ENCODE data around the gene SHISA5. TPM values are rescaled to one million over a fixed set of nuclear protein-coding genes. Genes with fewer than 3 reads are reported as not detected.

Gene SHISA5
- 137 to 165 TPM (median 158 TPM) in 3 replicates for total RNA-seq (2021)
- percentile 51 among the genes with signal in this experiment for Bru-seq, nascent RNA
- long read RNA-seq, experiment 1, transcript SHISA5-208 (6 exons, 2,250 nt) = minor isoform, 7 of 736 reads
- long read RNA-seq, experiment 1, transcript SHISA5-206 (4 exons, 1,839 nt) = major isoform, 386 of 736 reads
- long read RNA-seq, experiment 1, transcript SHISA5-201 (6 exons, 2,369 nt) = minor isoform, 266 of 736 reads
- long read RNA-seq, experiment 1, partial matches to known transcripts = 14 of 736 reads
- long read RNA-seq, experiment 1, other reads (novel, unspliced or antisense) = 56 of 736 reads
- long read RNA-seq, experiment 2, transcript SHISA5-206 (4 exons, 1,839 nt) = major isoform, 78 of 179 reads
- long read RNA-seq, experiment 2, transcript SHISA5-201 (6 exons, 2,369 nt) = minor isoform, 22 of 179 reads
- long read RNA-seq, experiment 2, partial matches to known transcripts = 15 of 179 reads
- long read RNA-seq, experiment 2, other reads (novel, unspliced or antisense) = 62 of 179 reads
- long read RNA-seq, experiment 3, transcript SHISA5-206 (4 exons, 1,839 nt) = major isoform, 205 of 227 reads
- long read RNA-seq, experiment 3, transcript SHISA5-201 (6 exons, 2,369 nt) = minor isoform, 5 of 227 reads
- long read RNA-seq, experiment 3, partial matches to known transcripts = 2 of 227 reads
- long read RNA-seq, experiment 3, other reads (novel, unspliced or antisense) = 13 of 227 reads

- ATAC-seq (peak; percentile 37), DNase-seq (ENCODE audit: low spot score) (peak; percentile 68)
- Mint-ChIP-seq H3K36me3 (peaks cover 5% of the 10 kb centered on the region), H3K27me3 (ENCODE audit: low read depth) (no peaks in the 10 kb centered on the region; the same call in none of the 2 replicates), H3K9me3 (no peaks in the 10 kb centered on the region), H3K4me1 (peaks cover 39% of the 10 kb centered on the region), H3K27ac (peak within 1 kb of the TSS; percentile 80; the same call in 1 of the 2 replicates), H3K4me3 (peak within 1 kb of the TSS; percentile 82)
- ChIA-PET CTCF (interaction anchor here (0.9 to 9.1 kb wide), 5 partner anchors 30 to 131 kb away, joined by 3 to 168 read pairs (median 5); partner anchors contain the start of gene SLC26A6), POLR2A (interaction anchor here (0.5 to 2.8 kb wide), 3 partner anchors 27 to 58 kb away, joined by 4 to 21 read pairs (median 10); partner anchors contain the start of gene ATRIP)
- TF ChIP-seq ELF4 (CRISPR knock-in tag; IDR thresholded peaks at IDR 0.05; ENCODE audit: low read depth) = no peak; the same call in 1 of the 2 replicates
- TF ChIP-seq ATF1 (CRISPR knock-in tag; IDR thresholded peaks at IDR 0.05) = no peak
- TF ChIP-seq RORB (CRISPR knock-in tag; IDR thresholded peaks at IDR 0.05) = no peak
- TF ChIP-seq AR (CRISPR knock-in tag; IDR thresholded peaks at IDR 0.05) = no peak
- no peak for TF ChIP-seq TEAD1 (CRISPR knock-in tag; IDR thresholded peaks at IDR 0.05)
- peak; percentile 9; the same call in 1 of the 2 replicates for TF ChIP-seq FOXP1 (CRISPR knock-in tag; IDR thresholded peaks at IDR 0.05; ENCODE audit: borderline replicate concordance)
- 0 out of 2 replicates have a peak, but pooled peaks have one; percentile 28 for TF ChIP-seq RELA (CRISPR knock-in tag; IDR thresholded peaks at IDR 0.05; ENCODE audit: borderline replicate concordance)
- TF ChIP-seq TCF7 (CRISPR knock-in tag; IDR thresholded peaks at IDR 0.05; ENCODE audit: low read depth) = no peak
- no peak for TF ChIP-seq NR1H2 (CRISPR knock-in tag; IDR thresholded peaks at IDR 0.05)
- TF ChIP-seq E2F4 (CRISPR knock-in tag; IDR thresholded peaks at IDR 0.05; ENCODE audit: borderline replicate concordance, low read depth) = no peak
- TF ChIP-seq, protein P1, sequence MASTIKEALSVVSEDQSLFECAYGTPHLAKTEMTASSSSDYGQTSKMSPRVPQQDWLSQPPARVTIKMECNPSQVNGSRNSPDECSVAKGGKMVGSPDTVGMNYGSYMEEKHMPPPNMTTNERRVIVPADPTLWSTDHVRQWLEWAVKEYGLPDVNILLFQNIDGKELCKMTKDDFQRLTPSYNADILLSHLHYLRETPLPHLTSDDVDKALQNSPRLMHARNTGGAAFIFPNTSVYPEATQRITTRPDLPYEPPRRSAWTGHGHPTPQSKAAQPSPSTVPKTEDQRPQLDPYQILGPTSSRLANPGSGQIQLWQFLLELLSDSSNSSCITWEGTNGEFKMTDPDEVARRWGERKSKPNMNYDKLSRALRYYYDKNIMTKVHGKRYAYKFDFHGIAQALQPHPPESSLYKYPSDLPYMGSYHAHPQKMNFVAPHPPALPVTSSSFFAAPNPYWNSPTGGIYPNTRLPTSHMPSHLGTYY (CRISPR knock-in tag; IDR thresholded peaks at IDR 0.05) = no peak
- TF ChIP-seq ZNF423 (CRISPR knock-in tag; IDR thresholded peaks at IDR 0.05) = no peak
- TF ChIP-seq, protein P2, sequence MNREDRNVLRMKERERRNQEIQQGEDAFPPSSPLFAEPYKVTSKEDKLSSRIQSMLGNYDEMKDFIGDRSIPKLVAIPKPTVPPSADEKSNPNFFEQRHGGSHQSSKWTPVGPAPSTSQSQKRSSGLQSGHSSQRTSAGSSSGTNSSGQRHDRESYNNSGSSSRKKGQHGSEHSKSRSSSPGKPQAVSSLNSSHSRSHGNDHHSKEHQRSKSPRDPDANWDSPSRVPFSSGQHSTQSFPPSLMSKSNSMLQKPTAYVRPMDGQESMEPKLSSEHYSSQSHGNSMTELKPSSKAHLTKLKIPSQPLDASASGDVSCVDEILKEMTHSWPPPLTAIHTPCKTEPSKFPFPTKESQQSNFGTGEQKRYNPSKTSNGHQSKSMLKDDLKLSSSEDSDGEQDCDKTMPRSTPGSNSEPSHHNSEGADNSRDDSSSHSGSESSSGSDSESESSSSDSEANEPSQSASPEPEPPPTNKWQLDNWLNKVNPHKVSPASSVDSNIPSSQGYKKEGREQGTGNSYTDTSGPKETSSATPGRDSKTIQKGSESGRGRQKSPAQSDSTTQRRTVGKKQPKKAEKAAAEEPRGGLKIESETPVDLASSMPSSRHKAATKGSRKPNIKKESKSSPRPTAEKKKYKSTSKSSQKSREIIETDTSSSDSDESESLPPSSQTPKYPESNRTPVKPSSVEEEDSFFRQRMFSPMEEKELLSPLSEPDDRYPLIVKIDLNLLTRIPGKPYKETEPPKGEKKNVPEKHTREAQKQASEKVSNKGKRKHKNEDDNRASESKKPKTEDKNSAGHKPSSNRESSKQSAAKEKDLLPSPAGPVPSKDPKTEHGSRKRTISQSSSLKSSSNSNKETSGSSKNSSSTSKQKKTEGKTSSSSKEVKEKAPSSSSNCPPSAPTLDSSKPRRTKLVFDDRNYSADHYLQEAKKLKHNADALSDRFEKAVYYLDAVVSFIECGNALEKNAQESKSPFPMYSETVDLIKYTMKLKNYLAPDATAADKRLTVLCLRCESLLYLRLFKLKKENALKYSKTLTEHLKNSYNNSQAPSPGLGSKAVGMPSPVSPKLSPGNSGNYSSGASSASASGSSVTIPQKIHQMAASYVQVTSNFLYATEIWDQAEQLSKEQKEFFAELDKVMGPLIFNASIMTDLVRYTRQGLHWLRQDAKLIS (CRISPR knock-in tag; IDR thresholded peaks at IDR 0.05; ENCODE audit: borderline replicate concordance) = no peak
- TF ChIP-seq ZNF317 (CRISPR knock-in tag; IDR thresholded peaks at IDR 0.05; ENCODE audit: borderline replicate concordance, low read depth) = no peak
- no peak for TF ChIP-seq TEAD4 (CRISPR knock-in tag; IDR thresholded peaks at IDR 0.05)
- TF ChIP-seq, protein P3, sequence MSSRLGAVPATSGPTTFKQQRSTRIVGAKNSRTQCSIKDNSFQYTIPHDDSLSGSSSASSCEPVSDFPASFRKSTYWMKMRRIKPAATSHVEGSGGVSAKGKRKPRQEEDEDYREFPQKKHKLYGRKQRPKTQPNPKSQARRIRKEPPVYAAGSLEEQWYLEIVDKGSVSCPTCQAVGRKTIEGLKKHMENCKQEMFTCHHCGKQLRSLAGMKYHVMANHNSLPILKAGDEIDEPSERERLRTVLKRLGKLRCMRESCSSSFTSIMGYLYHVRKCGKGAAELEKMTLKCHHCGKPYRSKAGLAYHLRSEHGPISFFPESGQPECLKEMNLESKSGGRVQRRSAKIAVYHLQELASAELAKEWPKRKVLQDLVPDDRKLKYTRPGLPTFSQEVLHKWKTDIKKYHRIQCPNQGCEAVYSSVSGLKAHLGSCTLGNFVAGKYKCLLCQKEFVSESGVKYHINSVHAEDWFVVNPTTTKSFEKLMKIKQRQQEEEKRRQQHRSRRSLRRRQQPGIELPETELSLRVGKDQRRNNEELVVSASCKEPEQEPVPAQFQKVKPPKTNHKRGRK (CRISPR knock-in tag; IDR thresholded peaks at IDR 0.05; ENCODE audit: borderline replicate concordance) = no peak
- no peak for TF ChIP-seq NFATC4 (CRISPR knock-in tag; IDR thresholded peaks at IDR 0.05)
- no peak for TF ChIP-seq ZNF671 (CRISPR knock-in tag; IDR thresholded peaks at IDR 0.05)
- TF ChIP-seq, protein P4, sequence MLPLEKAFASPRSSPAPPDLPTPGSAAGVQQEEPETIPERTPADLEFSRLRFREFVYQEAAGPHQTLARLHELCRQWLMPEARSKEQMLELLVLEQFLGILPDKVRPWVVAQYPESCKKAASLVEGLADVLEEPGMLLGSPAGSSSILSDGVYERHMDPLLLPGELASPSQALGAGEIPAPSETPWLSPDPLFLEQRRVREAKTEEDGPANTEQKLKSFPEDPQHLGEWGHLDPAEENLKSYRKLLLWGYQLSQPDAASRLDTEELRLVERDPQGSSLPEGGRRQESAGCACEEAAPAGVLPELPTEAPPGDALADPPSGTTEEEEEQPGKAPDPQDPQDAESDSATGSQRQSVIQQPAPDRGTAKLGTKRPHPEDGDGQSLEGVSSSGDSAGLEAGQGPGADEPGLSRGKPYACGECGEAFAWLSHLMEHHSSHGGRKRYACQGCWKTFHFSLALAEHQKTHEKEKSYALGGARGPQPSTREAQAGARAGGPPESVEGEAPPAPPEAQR (CRISPR knock-in tag; IDR thresholded peaks at IDR 0.05) = no peak
- no peak for TF ChIP-seq HMGA2 (CRISPR knock-in tag; IDR thresholded peaks at IDR 0.05)
- TF ChIP-seq FOXJ3 (CRISPR knock-in tag; IDR thresholded peaks at IDR 0.05; ENCODE audit: borderline replicate concordance) = no peak
These were observed at the start of gene SHISA5 for GRCh38 chr3:48504051-48504946. SHISA5 (minus strand) TSS chr3:48504174; CDS start chr3:48504094, 80 bp downstream.
